Lung (tissue), 12 donors: ENCODE data around the gene TBCD. TPM values are rescaled to one million over a fixed set of nuclear protein-coding genes. Genes with fewer than 3 reads are reported as not detected.

Experiments
- ATAC-seq: fragments of 200-7000 bp; cut with Tn5 transposase; one replicate; pipeline ENCODE4 v1.9.1; 2020; ENCODE audit warnings: moderate number of reproducible peaks; ENCODE audit not compliant: insufficient read depth, low FRiP score
- DNase-seq, 3 donors: peaks; one replicate each; pipeline ENCODE4 v3.0.0-alpha.2; 2013 to 2017
- H3K27ac ChIP-seq, 2 donors: one replicate each; pipeline ENCODE4 v1.5.1; 2013; ENCODE audit warnings: mild to moderate bottlenecking in 2 of 2, moderate library complexity in 2 of 2, control low read depth in 1 of 2, inconsistent platforms in 1 of 2, low read depth in 1 of 2, low read length in 1 of 2
- H3K27me3 ChIP-seq, 3 donors: one replicate each; pipeline ENCODE4 v1.5.1; 2013; ENCODE audit warnings: low read length in 2 of 3; ENCODE audit not compliant: control insufficient read depth in 3 of 3, insufficient read depth in 3 of 3
- H3K36me3 ChIP-seq, 4 donors: one replicate each; pipeline ENCODE4 v1.5.1; 2013; ENCODE audit warnings: low read length in 4 of 4, mild to moderate bottlenecking in 1 of 4, moderate library complexity in 1 of 4; ENCODE audit not compliant: control insufficient read depth in 4 of 4, insufficient read depth in 4 of 4
- H3K4me1 ChIP-seq, 5 donors: one replicate each; pipeline ENCODE4 v1.5.1; 2013; ENCODE audit warnings: low read length in 5 of 5, mild to moderate bottlenecking in 2 of 5, moderate library complexity in 1 of 5; ENCODE audit not compliant: control insufficient read depth in 5 of 5, insufficient read depth in 5 of 5
- H3K4me3 ChIP-seq: one replicate; pipeline ENCODE4 v1.5.1; 2013; ENCODE audit warnings: mild to moderate bottlenecking, control low read depth, moderate library complexity
- H3K9ac ChIP-seq, 2 donors: one replicate each; pipeline ENCODE4 v1.5.1; 2013; ENCODE audit warnings: low read length in 2 of 2, control low read depth in 1 of 2; ENCODE audit not compliant: insufficient read depth in 1 of 2
- H3K9me3 ChIP-seq, 4 donors: one replicate each; pipeline ENCODE4 v1.5.1; 2013; ENCODE audit warnings: low read length in 3 of 4, mild to moderate bottlenecking in 1 of 4, moderate library complexity in 1 of 4; ENCODE audit not compliant: control insufficient read depth in 4 of 4, insufficient read depth in 3 of 4
- WGBS, 2 donors: extraction: QIAGEN DNeasy Blood & Tissue Kit; methylation state at CpG; one replicate each; pipeline ENCODE4 v1.1.7; 2013; 5-methylcytosine and 5-hydroxymethylcytosine counted together
- polyA plus RNA-seq, 2 donors: library from polyadenylated mRNA; stranded (reverse); fragments of 200-250 nt; gene quantifications; one replicate each; pipeline ENCODE4 v1.2.1, GENCODE V29; 2013
- total RNA-seq, 2 donors: library from RNA; depleted of rRNA in 1 of 2; stranded (reverse); fragments of >200 nt in 1 of 2; gene quantifications; one replicate each; pipeline ENCODE4 v1.2.1, GENCODE V29; 2014 to 2021
- TF ChIP-seq, protein P1 (sequence below): IDR thresholded peaks from 2 replicates; pipeline ENCODE4 v1.5.1; 2012; ENCODE audit warnings: mild to moderate bottlenecking; ENCODE audit errors: control extremely low read depth, extremely low read depth
- donor health status: control.
- donor health status: control.
- donor health status: Bipolar disorder and iron deficiency.
- donor health status: healthy.
- donor health status: DM: yes; HTN: yes; CAD: no.

TBCD gene
- total and polyA plus RNA-seq, 4 donors, result 57.6 to 119 (median 90.3) TPM

DNA sequence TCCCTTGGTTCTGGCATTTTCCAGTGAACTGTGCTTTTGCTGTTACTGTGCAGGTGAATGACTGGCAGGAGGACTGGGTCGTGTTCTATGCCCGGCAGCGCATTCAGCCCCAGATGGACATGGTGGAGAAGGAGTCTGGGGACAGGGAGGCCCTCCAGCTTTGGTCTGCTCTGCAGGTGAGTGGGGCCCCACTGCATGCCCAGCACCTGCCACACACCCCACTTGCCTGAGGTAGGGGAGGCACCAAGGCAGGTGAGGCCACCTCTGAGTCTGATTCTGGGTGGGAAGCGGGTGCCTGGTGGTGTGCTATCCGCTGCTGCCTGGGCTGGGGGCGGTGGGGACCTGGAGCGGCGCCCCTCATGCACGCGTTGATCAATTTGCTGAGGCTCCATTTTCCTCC, 25.4 kb upstream of the TBCD start:
- no peaks in the 10 kb centered on the region for H3K9me3 ChIP-seq
- WGBS, 2 donors, result 98 to 99% methylated on average over 10 of the region's 10 CpGs
- ATAC-seq (no peak), DNase-seq (no peak)
- H3K4me3 ChIP-seq, result no peak overlapping the region
- no peak overlapping the region for H3K9ac ChIP-seq
- H3K27me3 ChIP-seq, result no peaks in the 10 kb centered on the region
- H3K36me3 ChIP-seq, result peaks cover 14 to 24% (median 20%) of the 10 kb centered on the region in 4 donors
- no peak overlapping the region for H3K27ac ChIP-seq
- TF ChIP-seq, protein P1, sequence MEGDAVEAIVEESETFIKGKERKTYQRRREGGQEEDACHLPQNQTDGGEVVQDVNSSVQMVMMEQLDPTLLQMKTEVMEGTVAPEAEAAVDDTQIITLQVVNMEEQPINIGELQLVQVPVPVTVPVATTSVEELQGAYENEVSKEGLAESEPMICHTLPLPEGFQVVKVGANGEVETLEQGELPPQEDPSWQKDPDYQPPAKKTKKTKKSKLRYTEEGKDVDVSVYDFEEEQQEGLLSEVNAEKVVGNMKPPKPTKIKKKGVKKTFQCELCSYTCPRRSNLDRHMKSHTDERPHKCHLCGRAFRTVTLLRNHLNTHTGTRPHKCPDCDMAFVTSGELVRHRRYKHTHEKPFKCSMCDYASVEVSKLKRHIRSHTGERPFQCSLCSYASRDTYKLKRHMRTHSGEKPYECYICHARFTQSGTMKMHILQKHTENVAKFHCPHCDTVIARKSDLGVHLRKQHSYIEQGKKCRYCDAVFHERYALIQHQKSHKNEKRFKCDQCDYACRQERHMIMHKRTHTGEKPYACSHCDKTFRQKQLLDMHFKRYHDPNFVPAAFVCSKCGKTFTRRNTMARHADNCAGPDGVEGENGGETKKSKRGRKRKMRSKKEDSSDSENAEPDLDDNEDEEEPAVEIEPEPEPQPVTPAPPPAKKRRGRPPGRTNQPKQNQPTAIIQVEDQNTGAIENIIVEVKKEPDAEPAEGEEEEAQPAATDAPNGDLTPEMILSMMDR, result no peak
- H3K4me1 ChIP-seq, result no peaks in the 10 kb centered on the region

DNA sequence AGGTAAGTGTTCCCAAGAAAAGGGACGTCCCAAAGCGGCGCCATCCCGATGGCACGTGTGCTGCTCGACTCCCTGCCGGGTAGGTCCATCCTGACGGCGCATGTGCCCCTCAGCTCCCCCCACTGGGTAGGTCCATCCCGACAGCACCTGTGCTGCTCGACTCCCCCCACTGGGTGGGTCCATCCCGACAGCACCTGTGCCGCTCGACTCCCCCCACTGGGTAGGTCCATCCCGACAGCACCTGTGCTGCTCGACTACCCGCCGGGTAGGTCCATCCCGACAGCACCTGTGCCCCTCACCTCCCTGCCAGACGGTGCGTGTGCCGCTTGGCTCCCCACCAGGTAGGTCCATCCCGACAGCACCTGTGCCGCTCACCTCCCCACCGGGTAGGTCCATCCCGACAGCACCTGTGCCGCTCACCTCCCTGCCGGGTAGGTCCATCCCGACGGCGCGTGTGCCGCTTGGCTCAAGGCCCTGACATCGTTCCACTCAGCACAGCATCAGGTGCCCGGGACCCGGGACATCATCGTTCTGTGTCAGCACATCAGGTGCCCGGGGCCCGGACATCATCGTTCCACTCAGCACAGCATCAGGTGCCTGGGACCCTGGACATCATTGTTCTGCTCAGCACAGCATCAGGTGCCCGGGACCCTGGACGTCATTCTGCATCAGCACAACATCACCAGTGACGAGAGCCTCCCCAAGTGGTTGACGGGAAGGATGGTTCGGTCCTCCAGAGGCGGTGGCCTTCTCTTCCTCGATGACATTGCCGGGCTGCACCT, 22.2 kb upstream of the TBCD start:
- DNase-seq, result no peak

DNA sequence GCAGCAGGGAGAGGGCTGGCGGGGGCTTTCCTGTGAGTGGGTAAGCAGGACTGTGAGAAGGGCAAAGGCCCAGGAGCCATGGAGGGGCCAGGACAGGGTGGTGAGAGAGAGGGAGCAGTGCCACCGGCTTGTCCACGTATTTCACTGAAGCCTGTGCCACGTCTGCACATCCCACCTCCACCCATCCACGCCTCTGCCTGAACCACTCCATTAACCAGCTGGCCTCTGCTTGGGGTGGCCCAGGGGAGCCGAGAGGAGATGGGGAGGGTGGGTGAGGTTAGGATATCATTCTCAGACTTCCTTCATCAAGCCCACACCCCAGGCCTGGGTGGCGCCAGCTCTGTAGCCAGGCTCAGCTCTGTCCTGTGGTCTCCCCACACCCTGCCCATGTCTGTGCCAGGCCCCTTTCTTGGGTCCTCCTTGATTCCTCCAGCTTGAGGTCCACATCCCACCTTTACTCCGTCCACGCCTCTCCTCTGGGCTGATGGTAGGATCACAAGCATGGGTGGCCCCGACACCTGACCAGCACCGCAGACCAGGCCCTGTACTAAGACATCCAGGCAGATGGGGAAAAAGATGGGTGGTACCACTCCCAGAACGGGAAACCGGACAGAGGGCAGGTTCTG, 19.6 kb upstream of the TBCD start:
- peaks cover 0 to 7% (median under 1%) of the 10 kb centered on the region in 4 donors for H3K9me3 ChIP-seq
- H3K4me1 ChIP-seq, result peaks cover 0 to 10% (median 0%) of the 10 kb centered on the region in 5 donors
- no peak overlapping the region for H3K4me3 ChIP-seq
- DNase-seq (no peak), ATAC-seq (no peak)
- no peaks in the 10 kb centered on the region for H3K27me3 ChIP-seq
- H3K36me3 ChIP-seq, result peaks cover 4 to 22% (median 12%) of the 10 kb centered on the region in 4 donors
- H3K27ac ChIP-seq, result no peak overlapping the region
- TF ChIP-seq, protein P1, result no peak
- no peak overlapping the region for H3K9ac ChIP-seq
- 92 to 94% methylated on average over 13 of the region's 13 CpGs for WGBS, 2 donors

More for the DNA sequence above, 22.2 kb upstream of the TBCD start:
- H3K9me3 ChIP-seq, result peaks cover 0 to 7% (median under 1%) of the 10 kb centered on the region in 4 donors
- no peak overlapping the region for H3K9ac ChIP-seq
- H3K27ac ChIP-seq, result no peak overlapping the region
- no peak overlapping the region for H3K4me3 ChIP-seq
- H3K4me1 ChIP-seq, result no peaks in the 10 kb centered on the region
- WGBS, 2 donors, result 88 to 89% methylated on average over 45 to 48 of the region's 48 CpGs
- no peaks in the 10 kb centered on the region for H3K27me3 ChIP-seq
- ATAC-seq, result no peak
- H3K36me3 ChIP-seq, result peaks cover 10 to 34% (median 17%) of the 10 kb centered on the region in 4 donors
- TF ChIP-seq, protein P1, result no peak
